Subcutaneous adipose tissue (tissue), 4 donors: ENCODE measurements around the gene FBLN2. TPM values are rescaled to one million over a fixed set of nuclear protein-coding genes. Genes with fewer than 3 reads are reported as not detected.

Source experiments
- CTCF ChIP-seq: fragments of 450-650 bp; IDR thresholded peaks from one replicate; pipeline ENCODE4 v1.5.1; 2016; ENCODE audit warnings: low read depth, mild to moderate bottlenecking, control low read depth, antibody characterized with exemption, moderate library complexity
- total RNA-seq, 4 donors: library from RNA; depleted of rRNA; stranded (reverse); fragments of >200 nt; gene quantifications; one replicate each; pipeline ENCODE4 v1.1.0, GENCODE V29; 2016

Gene FBLN2
- 100 to 1,000 TPM; 215 to 456 (median 410) TPM for total RNA-seq

- TF ChIP-seq CTCF: no peak
Observed at GRCh38 chr3:13548696-13549622, at the start of gene FBLN2. Gene FBLN2 (plus strand): TSS chr3:13549125. CDS start chr3:13570356, 21,231 bp downstream.

- no peak for TF ChIP-seq CTCF
Observed at GRCh38 chr3:13500133-13500885, 48.6 kb upstream of the FBLN2 start.

GRCh38 chr3:13501056-13501455, 47.9 kb upstream of the FBLN2 start:
- no peak for TF ChIP-seq CTCF

- TF ChIP-seq CTCF: no peak
Observed at GRCh38 chr3:13501521-13501920, 47.4 kb upstream of the FBLN2 start.

DNA sequence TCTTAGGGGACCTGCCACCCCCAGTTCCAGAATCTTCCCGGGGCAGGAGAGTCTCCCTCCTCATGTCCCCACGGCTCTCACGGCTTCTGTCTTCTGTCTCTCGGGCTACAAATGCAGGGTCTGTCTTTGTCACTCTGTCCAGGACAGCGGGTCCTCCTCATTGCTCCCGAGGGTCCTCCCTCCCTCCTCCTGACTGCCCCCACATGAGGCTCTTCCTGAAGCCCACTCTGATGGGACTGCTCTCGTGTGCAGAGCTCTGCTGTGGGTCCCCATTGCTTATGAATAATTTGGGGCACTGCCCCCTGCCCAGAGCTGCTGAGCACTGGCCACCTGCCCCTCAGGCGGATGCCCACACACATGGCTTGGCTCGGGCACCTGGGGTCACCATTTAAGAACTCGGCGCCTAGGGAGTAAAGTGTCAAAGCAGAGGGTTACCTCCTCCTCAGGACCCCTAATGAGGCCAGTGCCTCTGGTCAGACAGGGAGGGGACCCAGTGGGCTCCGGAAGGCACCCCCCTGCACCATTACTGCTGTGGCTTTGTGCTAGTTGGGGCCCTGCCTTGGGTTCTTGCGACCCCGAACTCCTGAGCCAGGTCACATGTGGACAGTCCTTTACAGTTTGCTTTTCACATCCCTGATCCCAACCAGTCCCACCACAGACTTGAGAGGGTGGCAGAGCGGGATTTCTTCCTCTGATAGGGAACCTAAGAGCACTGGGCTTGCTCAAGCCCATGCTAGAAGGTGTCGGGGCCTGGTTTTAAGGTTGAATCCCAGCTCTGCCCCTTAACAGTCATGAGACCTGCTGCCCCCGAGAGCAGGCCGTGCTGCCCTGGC, 46.8 kb upstream of the FBLN2 start:
- no peak for TF ChIP-seq CTCF

GRCh38 chr3:13502791-13503060, 46.2 kb upstream of the FBLN2 start:
- no peak for TF ChIP-seq CTCF
